Measurements from ENCODE around the gene PPIA.
"Not testable (repeated sequence)": the region's sequence is repeated elsewhere in the genome, so short reads cannot be mapped to it uniquely, and the experiment has no call there.

The PPIA gene

DNA sequence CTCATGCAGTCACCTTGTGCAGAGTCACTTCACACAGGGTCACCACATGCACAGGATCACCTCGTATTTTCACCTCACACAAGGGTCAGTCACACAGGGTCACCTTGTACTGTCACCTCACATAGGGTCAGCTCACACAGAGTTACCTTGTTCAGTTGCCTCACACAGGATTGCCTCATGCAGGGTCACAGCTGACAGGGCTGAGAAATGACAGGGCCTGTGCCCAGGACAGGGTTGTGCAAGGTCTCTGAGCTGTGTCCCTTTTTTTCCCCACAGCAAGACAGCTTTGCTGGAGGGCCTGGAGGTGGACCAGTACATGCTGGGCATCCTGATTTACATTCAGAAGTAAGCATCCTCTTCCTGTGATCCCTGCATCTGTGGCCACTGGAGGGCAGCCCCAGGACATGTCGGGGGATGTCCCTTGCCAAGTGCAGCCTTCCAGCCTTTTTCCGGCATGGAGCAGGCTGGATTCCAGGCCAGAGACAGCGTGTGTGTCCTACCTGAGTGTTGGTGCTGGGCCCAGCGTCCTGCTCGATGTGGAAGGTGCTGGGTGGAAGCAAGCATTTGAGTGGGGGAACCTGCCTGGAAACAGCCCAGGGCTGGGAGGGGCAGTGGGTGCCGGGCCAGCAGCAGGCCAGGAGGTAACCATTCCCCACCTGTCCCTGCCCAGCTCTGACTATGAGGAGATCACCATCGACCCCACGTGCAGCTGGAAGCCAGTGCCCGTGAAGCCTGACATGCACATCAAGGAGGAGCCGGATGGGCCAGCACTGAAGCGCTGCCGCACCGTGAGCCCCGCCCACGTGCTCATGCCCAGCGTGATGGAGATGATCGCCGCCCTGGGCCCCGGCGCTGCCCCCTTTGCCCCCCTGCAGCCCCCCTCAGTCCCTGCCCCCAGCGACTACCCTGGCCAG is 31.6 kb upstream of the PPIA start:
- no peak for DNase-seq

DNA sequence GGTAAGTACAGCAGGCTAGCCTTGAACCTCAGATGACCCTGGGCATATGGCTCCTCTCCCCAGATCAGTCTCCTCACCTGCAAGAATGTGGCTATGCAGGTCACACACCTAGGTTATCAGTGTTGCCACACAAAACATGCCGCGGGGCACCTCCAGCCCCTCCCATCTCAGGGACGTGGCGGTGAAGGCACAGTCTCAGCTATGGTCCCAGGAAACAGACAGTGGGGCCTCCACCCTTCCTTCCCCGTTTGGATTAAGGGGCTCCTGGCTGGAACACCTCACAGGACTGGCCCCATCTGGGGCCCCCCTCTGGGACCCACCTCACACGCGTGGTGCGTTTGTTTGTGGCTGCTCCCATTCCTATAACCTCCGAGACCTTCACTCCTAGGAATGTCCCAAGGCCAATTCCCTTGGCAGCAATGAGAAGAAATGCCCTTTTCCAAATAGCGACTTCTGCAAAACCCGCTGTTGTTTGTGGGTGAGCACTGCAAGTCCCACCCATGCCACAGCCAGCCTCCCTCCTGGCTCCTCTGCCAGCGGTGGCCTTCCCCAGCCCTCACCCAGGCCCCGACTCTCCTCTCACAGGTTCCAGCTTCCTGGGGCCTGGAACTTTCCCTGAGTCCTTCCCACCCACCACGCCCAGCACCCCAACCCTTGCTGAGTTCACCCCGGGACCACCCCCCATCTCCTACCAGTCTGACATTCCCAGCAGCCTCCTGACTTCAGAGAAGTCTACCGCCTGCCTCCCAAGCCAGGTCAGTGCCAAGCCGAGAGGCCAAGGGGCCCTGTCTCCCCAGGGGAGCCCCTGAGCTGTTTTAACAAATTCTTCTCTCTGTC is 30.7 kb upstream of the PPIA start:
- DNase-seq: no peak

DNA sequence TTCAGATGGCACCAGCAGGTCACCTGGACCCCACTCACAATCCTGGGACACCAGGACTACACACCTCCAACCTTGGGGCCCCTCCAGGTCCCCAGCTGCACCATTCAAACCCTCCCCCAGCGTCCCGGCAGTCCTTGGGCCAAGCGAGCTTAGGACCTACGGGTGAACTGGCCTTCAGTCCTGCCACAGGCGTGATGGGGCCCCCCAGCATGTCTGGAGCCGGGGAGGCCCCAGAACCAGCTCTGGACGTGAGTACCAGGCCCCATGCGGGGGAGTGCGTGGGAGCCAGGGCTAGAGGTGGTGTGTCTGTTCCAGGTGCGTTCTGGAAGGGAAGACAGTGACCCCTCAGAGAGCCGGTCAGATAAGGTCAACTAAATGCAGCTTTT is 30.1 kb upstream of the PPIA start:
- no peak for DNase-seq

DNA sequence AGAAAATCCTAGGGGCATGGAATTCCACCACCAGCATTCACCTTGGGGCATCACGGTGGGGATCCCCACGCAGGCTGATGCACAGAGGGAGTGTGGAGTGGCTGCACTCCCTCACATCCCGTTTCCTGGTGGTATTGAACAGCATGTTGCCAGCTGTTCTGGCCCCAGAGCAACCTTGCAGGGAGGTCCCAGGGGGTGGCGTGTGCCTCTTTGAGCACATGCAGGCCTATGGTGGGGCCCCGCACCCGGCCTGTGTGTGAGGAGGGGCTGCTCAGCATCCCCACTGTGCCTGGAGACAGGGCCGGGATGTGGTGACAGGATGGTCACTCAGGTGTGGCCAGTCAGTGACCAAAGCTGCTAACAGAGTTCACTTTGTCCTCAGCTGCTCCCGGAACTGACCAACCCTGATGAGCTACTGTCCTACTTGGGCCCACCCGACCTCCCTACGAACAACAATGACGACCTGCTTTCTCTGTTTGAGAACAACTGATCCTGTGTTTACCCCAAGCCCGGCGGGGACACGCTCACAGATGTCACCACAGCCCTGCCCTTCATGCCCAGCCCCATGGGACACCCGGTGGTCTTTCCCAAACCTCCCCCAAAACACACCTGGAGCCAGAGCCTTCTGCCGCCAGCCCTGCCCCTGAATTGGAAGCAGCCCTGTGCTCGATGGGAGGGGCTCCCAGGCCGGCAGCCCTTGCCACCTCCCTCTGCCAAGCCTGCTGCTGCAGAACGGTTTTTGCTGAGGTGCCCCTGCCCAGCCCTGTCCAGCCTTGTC is 29.2 kb upstream of the PPIA start:
- DNase-seq: no peak

- DNase-seq: peak; percentile 87
Observed at GRCh38 chr7:44767912-44768627, 28.4 kb upstream of the PPIA start.

GRCh38 chr7:44768628-44769371 is 27.7 kb upstream of the PPIA start:
- no peak for DNase-seq

- no peak for DNase-seq
Observed at GRCh38 chr7:44769376-44769775, 27.1 kb upstream of the PPIA start.

- DNase-seq: no peak
Observed at GRCh38 chr7:44769776-44770294, 26.6 kb upstream of the PPIA start.

GRCh38 chr7:44771358-44771757 is 25.1 kb upstream of the PPIA start:
- no peak for DNase-seq

GRCh38 chr7:44772440-44772839 is 24.0 kb upstream of the PPIA start:
- no peak for DNase-seq

DNA sequence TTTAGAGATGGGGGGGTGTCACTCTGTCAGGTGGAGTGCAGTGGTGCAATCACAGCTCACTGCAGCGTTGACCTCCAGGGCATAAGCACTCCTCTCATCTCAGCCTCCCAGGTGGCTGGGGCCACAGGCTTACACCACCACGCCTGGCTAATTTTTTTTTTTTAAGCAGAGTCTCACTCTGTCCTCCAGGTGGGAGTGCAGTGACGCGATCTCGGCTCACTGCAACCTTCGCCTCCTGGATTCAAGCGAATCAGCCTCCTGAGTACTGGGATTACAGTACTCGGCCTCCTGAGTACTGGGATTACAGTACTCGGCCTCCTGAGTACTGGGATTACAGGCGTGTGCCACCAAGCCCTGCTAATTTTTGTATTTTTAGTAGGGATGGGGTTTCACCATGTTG is 23.6 kb upstream of the PPIA start:
- DNase-seq: peak; percentile 33

DNA sequence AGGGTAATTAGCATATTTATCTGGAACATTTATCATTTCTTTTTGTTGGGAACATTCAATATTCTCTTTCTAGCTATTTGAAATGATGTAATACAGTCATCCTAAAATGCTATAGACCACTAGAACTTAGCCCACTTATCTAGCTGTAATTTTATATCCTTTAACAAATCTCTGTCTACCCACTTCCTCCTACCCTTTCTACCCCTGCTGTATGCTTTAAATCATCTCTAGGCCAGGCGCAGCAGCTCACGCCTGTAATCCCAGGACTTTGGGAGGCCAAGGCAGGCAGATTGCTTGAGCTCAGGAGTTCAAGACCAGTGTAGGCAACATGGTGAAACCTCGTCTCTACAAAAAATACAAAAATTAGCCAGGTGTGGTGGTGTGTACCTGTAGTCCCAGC is 22.0 kb upstream of the PPIA start:
- DNase-seq: not testable (repeated sequence)

DNA sequence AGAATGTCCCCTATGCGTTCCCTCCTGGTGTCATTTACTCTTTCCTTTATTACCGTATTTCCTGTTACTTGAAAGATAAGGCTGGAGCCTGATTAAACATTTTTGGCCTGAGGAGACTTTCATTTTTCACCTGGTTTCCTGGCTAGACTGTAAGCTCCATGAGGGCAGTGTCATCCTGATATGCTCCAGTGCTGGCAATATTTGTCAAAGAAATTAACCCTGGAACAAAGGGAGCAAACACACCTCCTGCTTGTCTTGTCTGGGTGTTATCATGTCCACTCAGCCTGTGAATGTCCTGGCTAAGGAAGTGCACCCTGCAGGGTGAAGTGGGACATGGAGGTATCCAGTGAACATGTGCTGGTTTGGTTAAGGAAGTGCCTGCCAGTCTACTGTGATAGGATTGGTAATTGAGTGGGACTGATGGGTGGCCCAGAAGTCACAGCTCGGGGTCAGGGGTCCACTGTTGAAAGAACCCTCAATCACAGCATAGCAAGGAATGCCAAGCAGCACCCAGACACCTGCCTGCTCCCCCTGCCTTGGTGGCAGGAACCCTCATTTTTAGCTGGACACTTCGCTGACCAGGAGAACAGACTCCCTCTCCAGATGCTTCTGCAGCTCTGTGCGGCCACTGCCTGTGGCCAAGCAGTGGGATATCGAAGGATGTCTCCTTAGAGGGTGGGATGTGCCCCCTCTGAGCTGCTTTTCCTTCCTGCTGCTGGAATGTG is 20.9 kb upstream of the PPIA start:
- DNase-seq: no peak

DNA sequence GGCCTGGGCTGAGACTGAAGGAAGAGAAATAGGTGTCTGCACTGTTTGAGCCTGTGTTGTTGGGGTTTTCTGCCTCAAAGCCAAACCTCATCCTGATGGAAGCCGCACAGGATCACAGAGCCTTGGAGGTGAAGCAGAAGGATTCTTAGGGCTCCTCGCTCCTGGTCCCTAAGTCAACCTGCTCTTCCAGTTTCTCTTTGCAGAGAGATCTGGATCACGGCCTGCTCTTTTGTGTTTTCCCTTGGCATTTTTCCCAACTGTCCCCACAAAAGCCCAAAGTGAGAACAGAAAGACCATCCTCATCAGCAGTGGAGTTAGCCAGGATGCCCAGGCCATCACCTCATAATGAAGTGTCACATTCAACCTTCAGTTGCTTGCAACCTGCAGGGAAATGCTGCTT is 20.3 kb upstream of the PPIA start:
- DNase-seq: no peak

GRCh38 chr7:44782460-44782859 is 14.0 kb upstream of the PPIA start:
- DNase-seq: no peak

DNA sequence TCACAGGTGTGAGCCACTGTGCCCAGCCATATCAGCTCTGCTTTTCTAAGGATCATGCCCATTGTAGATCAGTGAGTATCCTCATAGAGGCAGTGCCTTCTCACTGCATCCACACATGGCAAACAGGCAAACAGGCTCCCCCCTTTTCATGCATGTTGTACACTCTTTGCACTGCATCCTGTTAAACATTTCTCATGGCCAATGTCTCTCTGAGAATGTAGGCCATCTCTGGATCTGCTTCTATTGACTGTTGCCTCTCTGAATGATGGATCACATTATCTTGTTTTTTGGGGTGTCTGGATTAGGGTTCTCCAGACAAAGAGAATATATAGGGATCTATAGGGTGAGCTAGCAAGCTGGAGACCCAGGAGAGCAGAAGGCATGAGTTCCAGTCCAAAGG is 13.1 kb upstream of the PPIA start:
- no peak for DNase-seq

GRCh38 chr7:44784364-44784763 is 12.1 kb upstream of the PPIA start:
- DNase-seq: no peak

- not testable (repeated sequence) for DNase-seq
Observed at GRCh38 chr7:44785218-44785617, 11.3 kb upstream of the PPIA start.

GRCh38 chr7:44787041-44787440 is 9.4 kb upstream of the PPIA start:
- no peak for DNase-seq

DNA sequence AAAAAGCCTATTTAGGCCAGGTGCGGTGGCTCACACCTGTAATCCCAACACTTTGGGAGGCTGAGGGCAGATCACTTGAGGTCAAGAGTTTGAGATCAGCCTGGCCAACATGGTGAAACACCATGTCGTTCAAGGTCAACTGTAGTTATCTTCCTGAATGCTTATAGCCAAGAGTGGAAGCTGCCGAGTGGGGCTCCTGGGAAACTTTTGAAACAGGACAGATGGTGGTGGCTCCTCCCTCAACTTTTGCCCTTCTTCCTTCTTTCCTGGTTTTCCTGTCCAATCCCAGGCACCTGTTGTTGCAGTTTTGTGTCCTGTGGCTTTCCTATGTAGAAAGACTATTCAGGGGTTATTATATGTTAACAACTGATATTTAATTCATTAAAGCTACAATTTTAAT is 8.7 kb upstream of the PPIA start:
- DNase-seq: no peak

- DNase-seq: no peak
Observed at GRCh38 chr7:44789990-44790389, 6.5 kb upstream of the PPIA start.

Data from NCI-H82 (cell line).